OCI-LY7 (cell line): ENCODE data around the gene HLA-E.
"Not testable (repeated sequence)": the region's sequence is repeated elsewhere in the genome, so short reads cannot be mapped to it uniquely, and the experiment has no call there.

Source experiments
- EZH2phosphoT487 ChIP-seq: fragments of 200-600 bp; sonication (generic); IDR thresholded peaks from 2 replicates; pipeline ENCODE4 v1.6.1; 2018; ENCODE audit warnings: low read depth, borderline replicate concordance, mild to moderate bottlenecking, mixed run types, antibody characterized with exemption, low read length, moderate library complexity, mixed read lengths
- TF ChIP-seq, protein P1 (sequence below): fragments of 200-600 bp; sonication (generic); conservative IDR thresholded peaks from 2 replicates; pipeline ENCODE4 v1.5.1; 2014; ENCODE audit warnings: mild to moderate bottlenecking, antibody characterized with exemption, low read length, moderate library complexity, mixed read lengths

DNA sequence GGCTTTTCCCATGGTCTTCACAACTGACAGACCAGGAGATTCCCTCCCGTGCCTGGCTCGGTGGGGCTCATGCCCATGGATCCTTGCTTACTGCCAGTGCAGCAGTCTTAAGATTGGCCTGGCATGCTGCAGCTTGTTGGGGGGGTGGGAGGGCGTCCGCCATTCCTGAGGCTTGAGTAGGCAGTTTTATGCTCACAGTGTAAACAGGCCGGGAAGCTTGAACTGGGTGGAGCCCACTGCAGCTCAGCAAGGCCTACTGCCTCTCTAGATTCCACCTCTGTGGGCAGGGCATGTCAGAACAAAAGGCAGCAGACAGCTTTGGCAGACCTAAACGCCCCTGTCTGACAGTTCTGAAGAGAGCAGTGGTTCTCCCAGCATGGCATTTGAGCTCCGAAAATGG is 31.8 kb downstream of the HLA-E start:
- TF ChIP-seq, protein P1, sequence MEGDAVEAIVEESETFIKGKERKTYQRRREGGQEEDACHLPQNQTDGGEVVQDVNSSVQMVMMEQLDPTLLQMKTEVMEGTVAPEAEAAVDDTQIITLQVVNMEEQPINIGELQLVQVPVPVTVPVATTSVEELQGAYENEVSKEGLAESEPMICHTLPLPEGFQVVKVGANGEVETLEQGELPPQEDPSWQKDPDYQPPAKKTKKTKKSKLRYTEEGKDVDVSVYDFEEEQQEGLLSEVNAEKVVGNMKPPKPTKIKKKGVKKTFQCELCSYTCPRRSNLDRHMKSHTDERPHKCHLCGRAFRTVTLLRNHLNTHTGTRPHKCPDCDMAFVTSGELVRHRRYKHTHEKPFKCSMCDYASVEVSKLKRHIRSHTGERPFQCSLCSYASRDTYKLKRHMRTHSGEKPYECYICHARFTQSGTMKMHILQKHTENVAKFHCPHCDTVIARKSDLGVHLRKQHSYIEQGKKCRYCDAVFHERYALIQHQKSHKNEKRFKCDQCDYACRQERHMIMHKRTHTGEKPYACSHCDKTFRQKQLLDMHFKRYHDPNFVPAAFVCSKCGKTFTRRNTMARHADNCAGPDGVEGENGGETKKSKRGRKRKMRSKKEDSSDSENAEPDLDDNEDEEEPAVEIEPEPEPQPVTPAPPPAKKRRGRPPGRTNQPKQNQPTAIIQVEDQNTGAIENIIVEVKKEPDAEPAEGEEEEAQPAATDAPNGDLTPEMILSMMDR: not testable (repeated sequence)
- TF ChIP-seq EZH2phosphoT487: not testable (repeated sequence)
